Measurements from ENCODE around the gene PHETA1. TPM values are rescaled to one million over a fixed set of nuclear protein-coding genes. Genes with fewer than 3 reads are reported as not detected.

Gene PHETA1
- total and polyA plus RNA-seq, 2 experiments from 2014 or later = 7.9 to 12.9 TPM

DNA sequence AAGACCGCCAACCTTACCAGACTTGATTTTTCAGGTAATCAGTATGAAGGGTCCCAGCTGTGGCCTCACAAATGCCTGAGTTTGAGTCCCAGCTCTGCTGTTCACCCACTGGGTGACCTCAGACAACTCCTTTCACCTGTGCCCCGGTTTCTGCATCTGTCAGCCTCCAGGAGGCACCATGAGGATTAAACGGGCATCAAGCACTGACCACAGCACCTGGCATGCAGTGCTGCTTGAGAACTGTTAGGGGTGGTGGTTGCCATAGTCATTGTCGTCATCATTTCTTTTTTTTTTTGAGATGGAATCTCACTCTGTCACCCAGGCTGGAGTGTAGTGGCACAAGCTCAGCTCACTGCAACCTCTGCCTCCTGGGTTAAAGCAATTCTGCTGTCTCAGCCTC, 57.9 kb downstream of the PHETA1 start:
- in situ Hi-C loops (cut with MboI) = no loop called here
- Histone ChIP-seq H3K27ac (no peak overlapping the region), H3K27me3 (replicated peaks; ENCODE audit: insufficient read depth) (no peaks in the 10 kb centered on the region; the same call in 1 of the 2 replicates), H3K36me3 (ENCODE audit: low read depth) (no peaks in the 10 kb centered on the region), H3K9me3 (ENCODE audit: low read depth) (no peaks in the 10 kb centered on the region), H3K4me3 (no peak overlapping the region), H3K9ac (no peak overlapping the region), H2AFZ (no peak overlapping the region), H3F3A (ENCODE audit: insufficient read depth) (no peaks in the 10 kb centered on the region), H3K4me2 (ENCODE audit: unreplicated experiment) (no peak overlapping the region), H3K4me1 (ENCODE audit: insufficient read depth) (no peaks in the 10 kb centered on the region), H3K9me2 (ENCODE audit: insufficient read depth) (no peaks in the 10 kb centered on the region), H3K79me2 (ENCODE audit: insufficient read depth) (no peaks in the 10 kb centered on the region), H4K20me1 (ENCODE audit: insufficient read depth) (no peaks in the 10 kb centered on the region)
- no peak for TF ChIP-seq EZH2phosphoT487 (IDR thresholded peaks at IDR 0.05; ENCODE audit: insufficient read depth, low read depth)
- TF ChIP-seq EZH2 (IDR thresholded peaks at IDR 0.05; ENCODE audit: insufficient read depth, poor library complexity, severe bottlenecking) = no peak
- 35 to 50% methylated on average over 4 of the region's 4 CpGs for WGBS, 2 experiments (ENCODE audit: low coverage in 1 of 2, low lambda C conversion rate in 2 of 2, missing lambda C conversion rate in 2 of 2)
- DNase-seq = no peak

Small RNA genes lying within 50 kb of the gene (small RNA-seq; reads per million reads assigned to genes)
- gene RNA5SP373 (ENCODE audit: low read depth, low replicate concordance) = not detected

Other genes with a start within 250 kb of the PHETA1 start
- gene SH2B3, start 36.8 kb upstream of the PHETA1 start, total RNA-seq (2014; rRNA removed; shearing (Covaris generic)) = 39.1 and 42.8 TPM in 2 replicates
- 9.2 and 9.4 TPM in 2 replicates for gene SH2B3, start 36.8 kb upstream of the PHETA1 start, polyA plus RNA-seq (2016; fragmentation: Nextera tagmentation; extraction: Ambion mirVana)
- 15.0 and 19.2 TPM in 2 replicates for gene ATXN2, start 230.2 kb upstream of the PHETA1 start, total RNA-seq (2014; rRNA removed; shearing (Covaris generic))
- gene ATXN2, start 230.2 kb upstream of the PHETA1 start, polyA plus RNA-seq (2016; fragmentation: Nextera tagmentation; extraction: Ambion mirVana) = 46.2 and 56.4 TPM in 2 replicates

Measured in GM23248 (cell line).